K562 (cell line): ENCODE measurements around the gene PTPRE. TPM values are rescaled to one million over a fixed set of nuclear protein-coding genes. Genes with fewer than 3 reads are reported as not detected.

Experiments
- ATAC-seq: fragments of 200-7000 bp; cut with Tn5 transposase; 3 replicates; pipeline ENCODE4 v1.9.1; 2020; ENCODE audit warnings: moderate library complexity
- BruUV-seq: library from RNA; stranded (reverse); fragments of 400-500 nt; replicated peaks from 2 replicates; lab custom pipeline; 2021; lab: Mats Ljungman, UMichigan
- CTCF ChIA-PET: fragments of 300-600 bp; formaldehyde crosslinking; extraction: SDS; loops from one replicate; lab custom pipeline; 2021; ENCODE audit warnings: low intra/inter-chr PET ratio; lab: Yijun Ruan, JAX
- POLR2A ChIA-PET: fragments of 300-600, 350-650 bp; sonication (Branson Sonifier 250); formaldehyde crosslinking; extraction: SDS; loops from one replicate; lab custom pipeline; 2021; ENCODE audit warnings: antibody characterized with exemption, inconsistent platforms; lab: Yijun Ruan, JAX
- DNase-seq, 4 experiments: peaks; one replicate each; pipeline versions ENCODE4 v3.0.0 to v3.0.0-alpha.2; 2011 to 2018; ENCODE audit warnings: low spot score in 3 of 4, mixed read lengths in 3 of 4; ENCODE audit errors: extremely low read depth in 1 of 4
- FAIRE-seq: peaks from 2 replicates; lab custom pipeline; 2011; peaks lifted over from hg19 to GRCh38; lab: Jason Lieb, UNC
- H2AFZ ChIP-seq: 2 replicates; pipeline ENCODE4 v1.6.0; 2011; ENCODE audit warnings: low read depth, low read length, control low read depth, inconsistent platforms
- H3K27ac ChIP-seq: fragments of 200-600 bp; 3 replicates; pipeline ENCODE4 v1.8.0; 2011; ENCODE audit warnings: low read depth, mild to moderate bottlenecking, control low read depth, inconsistent platforms, low read length, moderate library complexity, mixed read lengths; ENCODE audit errors: extremely low read depth
- H3K27me3 ChIP-seq, 2 experiments: fragments of 300-600 bp in 1 of 2; 2 replicates in 1 of 2; 3 replicates in 1 of 2; pipeline versions ENCODE4 v1.6.0 to v1.8.0; 2011; ENCODE audit warnings: inconsistent platforms in 2 of 2, low read length in 2 of 2, mild to moderate bottlenecking in 1 of 2, mixed read lengths in 1 of 2, moderate library complexity in 1 of 2; ENCODE audit not compliant: control insufficient read depth in 2 of 2, insufficient read depth in 2 of 2
- H3K36me3 ChIP-seq: fragments of 300-600 bp; 3 replicates; pipeline ENCODE4 v1.8.0; 2011; ENCODE audit warnings: mild to moderate bottlenecking, low read length, inconsistent platforms; ENCODE audit not compliant: control insufficient read depth, insufficient read depth
- H3K4me1 ChIP-seq, 2 experiments: fragments of 200-600 bp in 1 of 2; replicated peaks in 1 of 2; 2 replicates in 1 of 2; 3 replicates in 1 of 2; pipeline versions ENCODE4 v1.5.1 to v1.8.0; 2011; ENCODE audit warnings: inconsistent platforms in 2 of 2, low read length in 2 of 2, mild to moderate bottlenecking in 1 of 2, mixed read lengths in 1 of 2, moderate library complexity in 1 of 2; ENCODE audit not compliant: control insufficient read depth in 2 of 2, insufficient read depth in 2 of 2
- H3K4me2 ChIP-seq: 2 replicates; pipeline ENCODE4 v1.6.1; 2011; ENCODE audit warnings: low read length, control low read depth, inconsistent platforms, mixed read lengths; ENCODE audit not compliant: insufficient read depth
- H3K4me3 ChIP-seq: fragments of 200-600 bp; sonication (generic), shearing (Covaris generic); 2 replicates; pipeline ENCODE4 v1.5.1; 2016; ENCODE audit warnings: control low read depth, inconsistent platforms
- H3K79me2 ChIP-seq: fragments of 200-600 bp; 3 replicates; pipeline ENCODE4 v1.8.0; 2011; ENCODE audit warnings: low read length, inconsistent platforms; ENCODE audit not compliant: control insufficient read depth, insufficient read depth
- H3K9ac ChIP-seq, 2 experiments: 2 replicates each; pipeline versions ENCODE4 v1.6.0 to v1.6.1; 2011; ENCODE audit warnings: low read depth in 2 of 2, low read length in 2 of 2, control low read depth in 1 of 2, inconsistent platforms in 1 of 2, mild to moderate bottlenecking in 1 of 2, mixed read lengths in 1 of 2; ENCODE audit not compliant: insufficient read depth in 1 of 2
- H3K9me1 ChIP-seq: one replicate; pipeline ENCODE4 v1.6.0; 2011; ENCODE audit warnings: inconsistent platforms, mild to moderate bottlenecking, low read length, moderate library complexity; ENCODE audit not compliant: control insufficient read depth, insufficient read depth
- H3K9me3 ChIP-seq: replicated peaks from 2 replicates; pipeline ENCODE4 v1.5.1; 2011; ENCODE audit warnings: low read depth, low read length, inconsistent platforms; ENCODE audit not compliant: control insufficient read depth, insufficient read depth
- H4K20me1 ChIP-seq: replicated peaks from 2 replicates; pipeline ENCODE4 v1.6.1; 2011; ENCODE audit warnings: low read length, inconsistent platforms, mixed read lengths; ENCODE audit not compliant: control insufficient read depth, insufficient read depth
- E2F3 ChIP-seq: fragments of 250-450 bp; sonication (Bioruptor Pico); IDR thresholded peaks from 2 replicates; pipeline ENCODE4 v1.4.0; 2020; ENCODE audit warnings: mild to moderate bottlenecking
- MTF1 ChIP-seq: fragments of 250-450 bp; sonication (Bioruptor Pico); IDR thresholded peaks from 2 replicates; pipeline ENCODE4 v1.9.0; 2021; ENCODE audit warnings: moderate library complexity, mild to moderate bottlenecking, inconsistent platforms, borderline replicate concordance
- PRPF4 ChIP-seq: fragments of 200-400 bp; formaldehyde crosslinking; IDR thresholded peaks from one replicate; pipeline ENCODE4 v1.6.1; 2017; ENCODE audit warnings: low read length, low read depth, mild to moderate bottlenecking; ENCODE audit not compliant: insufficient read depth, poor library complexity, severe bottlenecking
- RAD21 ChIP-seq, 2 experiments: fragments of 250-450 bp in 1 of 2; fragments of 450-650 bp in 1 of 2; sonication (Bioruptor Pico) in 1 of 2; formaldehyde crosslinking in 1 of 2; IDR thresholded peaks in 1 of 2; conservative IDR thresholded peaks in 1 of 2; 2 replicates each; pipeline versions ENCODE4 v1.4.0 to v1.8.0; 2020 to 2022; ENCODE audit warnings: mild to moderate bottlenecking in 2 of 2, moderate library complexity in 1 of 2
- RNF2 ChIP-seq: sonication (generic); IDR thresholded peaks from 2 replicates; pipeline ENCODE4 v1.6.1; 2016
- SNIP1 ChIP-seq: fragments of 450-650 bp; IDR thresholded peaks from 2 replicates; pipeline ENCODE4 v1.7.1; 2017; ENCODE audit warnings: low read depth, mild to moderate bottlenecking
- SRSF7 ChIP-seq: fragments of 200-400 bp; formaldehyde crosslinking; optimal IDR thresholded peaks from 2 replicates; pipeline ENCODE3; 2017; ENCODE audit warnings: mild to moderate bottlenecking, low read depth, low read length
- ZKSCAN1 ChIP-seq: fragments of 150-350 bp; IDR thresholded peaks from 2 replicates; pipeline ENCODE4 v1.6.1; 2016; ENCODE audit warnings: low read depth, low read length
- ZNF24 ChIP-seq: fragments of 450-650 bp; IDR thresholded peaks from 2 replicates; pipeline ENCODE4 v1.6.1; 2016
- ZNF311 ChIP-seq: fragments of 250-450 bp; sonication (Bioruptor Pico); IDR thresholded peaks from 2 replicates; pipeline ENCODE4 v1.4.0; 2020; ENCODE audit warnings: mild to moderate bottlenecking, moderate library complexity
- ZNF695 ChIP-seq: fragments of 450-650 bp; formaldehyde crosslinking; IDR thresholded peaks from 2 replicates; pipeline ENCODE4 v1.4.0; 2020; ENCODE audit warnings: mild to moderate bottlenecking, moderate library complexity
- WGBS: fragments of 100-300 bp; shearing (Covaris generic); methylation state at CpG from one replicate; pipeline ENCODE4 v1.1.6; 2016; ENCODE audit warnings: low coverage, mixed read lengths; ENCODE audit not compliant: insufficient coverage; ENCODE audit errors: missing lambda C conversion rate; 5-methylcytosine and 5-hydroxymethylcytosine counted together
- in situ Hi-C: fragments of 300-500 bp; cut with MboI; formaldehyde crosslinking; loops from 4 replicates; pipeline ENCODE4 v1.15.0; 2018; ENCODE audit warnings: inconsistent platforms, mixed read lengths
- intact Hi-C: fragments of 100-400 bp; cut with micrococcal nuclease; formaldehyde crosslinking; loops from 2 replicates; pipeline ENCODE4 v1.14.2; 2022
- polyA plus RNA-seq, 8 experiments: library from polyadenylated mRNA; depleted of rRNA in 4 of 8; stranded (reverse) in 5 of 8; unstranded in 3 of 8; fragments of >200 nt; fragmentation: Nextera tagmentation in 2 of 8; fragmentation: Illumina TruSeq in 1 of 8; extraction: Ambion mirVana in 2 of 8; extraction: Trizol in 1 of 8; gene quantifications; 2 replicates each; pipeline versions ENCODE4 v1.2.1 to v1.2.3, GENCODE V29; 2011 to 2014; ENCODE audit warnings: inconsistent platforms in 1 of 8, missing spikeins in 1 of 8
- total RNA-seq, 7 experiments: library from RNA; depleted of rRNA in 6 of 7; stranded (reverse); fragments of >200 nt in 6 of 7; fragmentation: Illumina TruSeq in 2 of 7; extraction: Trizol in 2 of 7; gene quantifications; 2 replicates each; pipeline versions ENCODE4 v1.2.1 to v1.2.3, GENCODE V29; 2011 to 2021; ENCODE audit warnings: low replicate concordance in 1 of 7
- TF ChIP-seq, protein P1 (sequence below), 2 experiments: fragments of 450-650 bp in 1 of 2; sonication (generic) in 1 of 2; formaldehyde crosslinking in 1 of 2; IDR thresholded peaks in 1 of 2; conservative IDR thresholded peaks in 1 of 2; 2 replicates each; pipeline versions ENCODE4 v1.6.1 to v1.8.1; 2016 to 2023; ENCODE audit warnings: mild to moderate bottlenecking in 2 of 2, moderate library complexity in 2 of 2, inconsistent platforms in 1 of 2, missing genetic modification reagents in 1 of 2
- TF ChIP-seq, protein P2 (sequence below): sonication (generic); formaldehyde crosslinking; IDR thresholded peaks from 2 replicates; pipeline ENCODE4 v1.9.0; 2022; ENCODE audit warnings: mild to moderate bottlenecking, missing genetic modification reagents
- TF ChIP-seq, protein P3 (sequence below): IDR thresholded peaks from 2 replicates; pipeline ENCODE4 v1.6.1; 2011; ENCODE audit not compliant: insufficient read length; ENCODE audit errors: extremely low read depth
- TF ChIP-seq, protein P4 (sequence below): fragments of 250-450 bp; sonication (Bioruptor Pico); IDR thresholded peaks from 2 replicates; pipeline ENCODE4 v1.8.0; 2022; ENCODE audit warnings: moderate library complexity, mild to moderate bottlenecking, inconsistent platforms

The PTPRE gene
- total and polyA plus RNA-seq, 9 of the 15 experiments (the other 6 are each of a cell fraction or from before 2014, with no cell fraction given), result 0.01 to 0.13 (median 0.04) TPM; not detected in 4

DNA sequence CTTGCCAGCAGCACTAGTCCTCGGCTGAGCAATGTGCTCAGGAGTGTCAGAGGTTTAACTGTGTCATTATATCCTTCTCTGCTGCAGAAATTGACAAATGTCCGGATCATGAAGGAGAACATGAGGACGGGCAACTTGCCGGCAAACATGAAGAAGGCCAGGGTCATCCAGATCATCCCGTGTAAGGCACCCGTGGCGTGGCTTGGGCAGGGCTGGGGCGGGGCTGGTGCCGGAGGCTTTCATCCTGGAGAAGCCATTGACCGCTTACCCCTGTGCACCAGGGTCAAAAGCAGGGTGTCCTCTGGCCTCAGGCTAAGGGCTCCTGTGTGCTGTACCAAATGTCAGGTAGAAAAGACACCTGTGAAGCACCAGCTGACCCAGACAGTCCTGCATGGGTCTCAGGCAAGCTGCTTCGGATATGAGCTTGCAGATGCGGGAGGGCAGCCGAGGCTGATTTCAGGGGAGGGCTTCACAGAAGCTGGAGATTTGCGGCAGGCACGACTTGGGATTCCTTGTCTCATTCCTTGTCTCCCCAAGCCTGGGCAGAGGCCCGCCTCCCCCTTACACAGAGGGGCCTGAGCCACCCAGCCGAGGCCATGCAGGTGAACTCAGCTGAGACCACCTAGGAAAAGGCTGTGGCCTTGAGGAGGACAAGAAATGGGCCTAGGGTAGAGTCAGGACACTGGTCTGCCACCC lies 164.0 kb downstream of the PTPRE start (continued):
- TF ChIP-seq, protein P1, sequence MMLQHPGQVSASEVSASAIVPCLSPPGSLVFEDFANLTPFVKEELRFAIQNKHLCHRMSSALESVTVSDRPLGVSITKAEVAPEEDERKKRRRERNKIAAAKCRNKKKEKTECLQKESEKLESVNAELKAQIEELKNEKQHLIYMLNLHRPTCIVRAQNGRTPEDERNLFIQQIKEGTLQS (IDR thresholded peaks at IDR 0.05), result no peak
- TF ChIP-seq, protein P1 (CRISPR knock-in tag; conservative IDR thresholded peaks at IDR 0.05), result no peak
- no peak for TF ChIP-seq MTF1 (CRISPR knock-in tag)

DNA sequence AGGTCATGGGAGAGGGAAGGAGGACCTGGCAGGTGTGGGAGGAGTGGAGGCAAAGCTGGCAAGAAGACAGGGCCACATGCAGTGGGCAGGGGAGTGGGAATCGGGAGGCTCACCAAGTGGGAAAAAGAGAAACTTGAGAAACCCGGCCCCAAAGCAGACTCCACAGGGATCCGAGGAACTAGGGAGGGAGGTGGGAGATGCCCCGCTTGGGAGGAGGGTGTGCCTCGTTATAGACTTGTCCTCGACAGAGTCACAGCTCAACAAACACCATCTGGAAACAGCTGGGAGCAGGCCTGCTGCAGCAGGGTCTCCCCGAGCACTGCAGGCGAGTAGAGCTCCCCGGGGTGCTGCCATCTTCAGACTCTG lies 164.5 kb downstream of the PTPRE start:
- Histone ChIP-seq H3K9ac (no peak overlapping the region), H3K27me3 (peaks cover 3 to 29% of the 10 kb centered on the region in 2 experiments; a peak in 4 of 5 replicates), H3K4me2 (no peak overlapping the region), H3K79me2 (no peaks in the 10 kb centered on the region), H2AFZ (no peak overlapping the region), H3K36me3 (no peaks in the 10 kb centered on the region; the same call in 2 of the 3 replicates), H3K9me3 (no peaks in the 10 kb centered on the region), H3K4me3 (no peak overlapping the region), H4K20me1 (no peaks in the 10 kb centered on the region), H3K27ac (no peak overlapping the region), H3K9me1 (no peaks in the 10 kb centered on the region), H3K4me1 (peaks cover 0 to 5% of the 10 kb centered on the region in 2 experiments; a peak in 2 of 5 replicates)
- WGBS, result 0% methylated on average over 7 of the region's 9 CpGs
- no TSS peak for BruUV-seq
- ChIA-PET CTCF (no interaction called here), POLR2A (interaction anchor here (0.9 kb wide), 1 partner anchor 13 kb away, joined by 3 read pairs; no protein-coding TSS in a partner anchor)
- FAIRE-seq (no peak), ATAC-seq (no peak), DNase-seq (no peak)
- in situ Hi-C loops (no loop called here), intact Hi-C loops (no loop called here)
- TF ChIP-seq PRPF4 (no peak), RAD21 (CRISPR knock-in tag; conservative IDR thresholded peaks at IDR 0.05 in 1 of 2, IDR thresholded peaks at IDR 0.05 in 1 of 2) (no peak), SNIP1 (no peak), ZNF695 (CRISPR knock-in tag) (no peak), ZNF24 (no peak), ZNF311 (no peak), SRSF7 (no peak), ZKSCAN1 (no peak), E2F3 (CRISPR knock-in tag) (no peak), RNF2 (no peak)
- TF ChIP-seq, protein P2, sequence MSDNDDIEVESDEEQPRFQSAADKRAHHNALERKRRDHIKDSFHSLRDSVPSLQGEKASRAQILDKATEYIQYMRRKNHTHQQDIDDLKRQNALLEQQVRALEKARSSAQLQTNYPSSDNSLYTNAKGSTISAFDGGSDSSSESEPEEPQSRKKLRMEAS, result no peak
- TF ChIP-seq, protein P3, sequence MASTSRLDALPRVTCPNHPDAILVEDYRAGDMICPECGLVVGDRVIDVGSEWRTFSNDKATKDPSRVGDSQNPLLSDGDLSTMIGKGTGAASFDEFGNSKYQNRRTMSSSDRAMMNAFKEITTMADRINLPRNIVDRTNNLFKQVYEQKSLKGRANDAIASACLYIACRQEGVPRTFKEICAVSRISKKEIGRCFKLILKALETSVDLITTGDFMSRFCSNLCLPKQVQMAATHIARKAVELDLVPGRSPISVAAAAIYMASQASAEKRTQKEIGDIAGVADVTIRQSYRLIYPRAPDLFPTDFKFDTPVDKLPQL, result no peak
- TF ChIP-seq, protein P4, sequence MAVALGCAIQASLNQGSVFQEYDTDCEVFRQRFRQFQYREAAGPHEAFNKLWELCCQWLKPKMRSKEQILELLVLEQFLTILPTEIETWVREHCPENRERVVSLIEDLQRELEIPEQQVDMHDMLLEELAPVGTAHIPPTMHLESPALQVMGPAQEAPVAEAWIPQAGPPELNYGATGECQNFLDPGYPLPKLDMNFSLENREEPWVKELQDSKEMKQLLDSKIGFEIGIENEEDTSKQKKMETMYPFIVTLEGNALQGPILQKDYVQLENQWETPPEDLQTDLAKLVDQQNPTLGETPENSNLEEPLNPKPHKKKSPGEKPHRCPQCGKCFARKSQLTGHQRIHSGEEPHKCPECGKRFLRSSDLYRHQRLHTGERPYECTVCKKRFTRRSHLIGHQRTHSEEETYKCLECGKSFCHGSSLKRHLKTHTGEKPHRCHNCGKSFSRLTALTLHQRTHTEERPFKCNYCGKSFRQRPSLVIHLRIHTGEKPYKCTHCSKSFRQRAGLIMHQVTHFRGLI (CRISPR knock-in tag), result no peak
